PC-3 (cell line): Measurements from ENCODE around the gene SP9.

ENCODE experiments used
- CTCF ChIP-seq: fragments of 300-600 bp; sonication (generic); conservative IDR thresholded peaks from 2 replicates; pipeline ENCODE4 v1.5.1; 2017; ENCODE audit warnings: antibody characterized with exemption, low read depth, mild to moderate bottlenecking, low read length
- EZH2 ChIP-seq: fragments of 300-600 bp; sonication (generic); IDR thresholded peaks from one replicate; pipeline ENCODE4 v1.6.1; 2017; ENCODE audit warnings: antibody characterized with exemption, mild to moderate bottlenecking, low read length; ENCODE audit not compliant: unreplicated experiment
- EZH2phosphoT487 ChIP-seq: fragments of 300-600 bp; sonication (generic); IDR thresholded peaks from 2 replicates; pipeline ENCODE4 v1.6.1; 2018; ENCODE audit warnings: mild to moderate bottlenecking, antibody characterized with exemption, low read length, borderline replicate concordance

- TF ChIP-seq CTCF (no peak), EZH2 (no peak), EZH2phosphoT487 (no peak)
Measured at GRCh38 chr2:174339561-174340399, 5.0 kb downstream of the SP9 start.
